GM18511 (cell line): ENCODE data around the gene TTC7B.
"Not testable (repeated sequence)": the region's sequence is repeated elsewhere in the genome, so short reads cannot be mapped to it uniquely, and the experiment has no call there.

Experiments
- ATAC-seq: cut with Tn5 transposase; IDR thresholded peaks from one replicate; pipeline ENCODE4 v1.9.1; 2021; ENCODE audit warnings: mild to moderate bottlenecking, moderate library complexity; ENCODE audit not compliant: unreplicated experiment

TTC7B gene

GRCh38 chr14:90831821-90832220 is 15.6 kb upstream of the TTC7B start:
- no peak for ATAC-seq

DNA sequence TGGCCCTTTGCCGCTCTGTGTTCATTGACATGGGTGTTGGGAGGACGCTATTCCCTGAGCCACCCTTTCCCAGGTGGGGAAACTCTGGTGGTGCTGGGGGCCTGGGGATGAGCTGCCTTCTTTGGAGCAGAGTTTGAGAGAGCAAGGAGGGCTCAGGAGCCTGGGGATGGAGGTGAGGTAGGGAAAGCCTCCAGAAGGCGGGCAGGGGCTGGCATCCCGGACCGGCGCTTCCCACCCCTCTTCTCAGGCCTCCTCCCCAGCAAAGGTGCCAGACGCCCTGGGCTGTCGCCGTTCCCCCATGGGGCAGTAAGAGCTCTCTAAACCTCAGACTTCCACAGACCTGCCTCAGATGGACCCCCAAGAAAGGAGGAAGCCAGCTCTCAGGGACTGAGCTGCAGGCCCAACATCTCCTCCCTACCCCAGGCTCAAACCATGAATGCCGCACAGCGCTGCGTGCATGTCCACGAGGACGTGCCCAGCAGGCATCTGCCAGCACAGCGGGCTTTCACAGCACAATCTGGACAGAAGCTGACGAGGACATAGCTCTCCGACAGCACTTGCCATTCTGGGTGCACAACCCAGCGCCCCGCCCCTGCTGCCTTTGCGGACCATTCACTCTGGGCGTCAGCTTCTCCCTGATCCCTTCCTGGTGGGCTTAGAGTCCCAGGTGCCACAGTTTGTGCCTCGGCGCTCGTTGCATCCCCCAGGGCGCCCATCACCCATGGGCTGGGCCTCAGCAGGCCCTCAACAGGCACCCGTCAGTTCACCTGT is 14.9 kb upstream of the TTC7B start:
- no peak for ATAC-seq

DNA sequence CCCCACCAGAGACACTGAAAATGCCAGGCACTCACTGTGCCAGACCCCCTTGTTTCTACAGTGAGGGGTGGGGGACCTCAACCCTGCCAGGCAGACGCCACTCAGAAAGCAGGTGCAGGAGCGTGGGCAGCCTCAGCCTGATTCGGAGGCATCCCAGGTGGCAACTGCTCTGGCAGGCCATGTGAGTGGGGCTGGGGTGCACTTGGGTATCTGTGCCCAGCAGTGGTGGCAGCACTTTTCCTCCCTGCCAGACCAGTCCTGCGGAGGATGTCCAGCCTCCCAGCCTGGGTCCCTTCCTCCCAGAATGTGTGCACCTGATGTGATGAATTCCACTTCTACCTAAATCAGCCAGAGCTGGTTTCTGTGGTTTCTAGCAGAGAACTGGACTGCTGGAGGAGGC is 13.4 kb upstream of the TTC7B start:
- ATAC-seq: no peak

GRCh38 chr14:90828642-90829487 is 12.6 kb upstream of the TTC7B start:
- peak; percentile 61 for ATAC-seq

DNA sequence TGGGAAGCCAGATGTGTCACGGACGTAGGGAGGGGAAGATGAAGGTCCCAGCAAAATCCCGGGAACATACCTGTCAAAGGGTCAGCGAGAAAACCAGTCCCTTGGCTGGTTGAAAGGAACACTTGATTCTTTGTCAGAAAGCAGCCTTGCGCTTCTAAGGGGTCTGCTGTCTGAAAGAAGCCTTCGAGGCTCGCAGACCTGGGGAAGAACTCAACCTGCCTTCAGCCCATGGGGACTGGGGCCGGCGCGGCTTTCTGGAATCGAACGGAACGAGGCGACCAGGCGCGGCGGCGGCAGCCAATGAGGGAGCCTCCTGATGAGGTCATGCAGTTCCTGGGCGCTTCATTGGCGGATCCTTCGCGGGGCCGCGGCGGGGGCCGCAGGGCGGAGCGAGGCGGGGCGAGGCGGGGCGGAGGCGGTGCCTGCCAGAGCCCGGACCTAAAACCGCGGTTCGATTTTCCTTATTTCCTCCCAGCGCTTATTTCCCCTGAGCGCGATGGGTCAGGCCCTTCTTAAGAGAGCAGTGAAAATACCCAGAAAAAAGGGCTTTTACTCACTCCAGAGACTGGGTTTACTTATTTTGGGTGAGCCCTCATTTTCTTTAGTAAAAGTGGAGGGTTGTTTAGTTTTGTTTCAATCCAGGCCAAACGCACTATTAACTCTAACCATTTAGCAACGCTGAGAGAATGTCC is 11.8 kb upstream of the TTC7B start:
- ATAC-seq: peak; percentile 99

- ATAC-seq: not testable (repeated sequence)
These were observed 7.3 kb upstream of the TTC7B start for GRCh38 chr14:90823542-90823941.

DNA sequence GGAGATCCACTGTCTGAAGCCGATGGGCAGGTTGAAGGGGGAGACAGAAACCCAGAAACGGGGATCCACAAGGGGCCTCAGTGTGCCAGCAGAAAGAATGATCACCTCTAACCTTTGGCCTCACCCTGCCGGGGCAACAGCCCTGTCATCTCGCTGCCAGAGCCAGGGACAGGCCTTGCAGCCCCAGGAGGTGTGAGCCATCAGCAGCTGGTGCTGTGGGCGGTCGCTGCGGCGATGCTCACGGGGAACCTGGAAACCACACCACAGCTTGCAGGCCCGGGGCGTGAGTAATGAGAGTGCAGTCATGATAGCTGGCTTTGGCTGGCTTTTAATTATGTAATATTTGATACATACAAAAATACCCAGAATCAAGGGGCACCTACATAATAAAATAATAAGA is 4.7 kb upstream of the TTC7B start:
- ATAC-seq: peak; percentile 79

DNA sequence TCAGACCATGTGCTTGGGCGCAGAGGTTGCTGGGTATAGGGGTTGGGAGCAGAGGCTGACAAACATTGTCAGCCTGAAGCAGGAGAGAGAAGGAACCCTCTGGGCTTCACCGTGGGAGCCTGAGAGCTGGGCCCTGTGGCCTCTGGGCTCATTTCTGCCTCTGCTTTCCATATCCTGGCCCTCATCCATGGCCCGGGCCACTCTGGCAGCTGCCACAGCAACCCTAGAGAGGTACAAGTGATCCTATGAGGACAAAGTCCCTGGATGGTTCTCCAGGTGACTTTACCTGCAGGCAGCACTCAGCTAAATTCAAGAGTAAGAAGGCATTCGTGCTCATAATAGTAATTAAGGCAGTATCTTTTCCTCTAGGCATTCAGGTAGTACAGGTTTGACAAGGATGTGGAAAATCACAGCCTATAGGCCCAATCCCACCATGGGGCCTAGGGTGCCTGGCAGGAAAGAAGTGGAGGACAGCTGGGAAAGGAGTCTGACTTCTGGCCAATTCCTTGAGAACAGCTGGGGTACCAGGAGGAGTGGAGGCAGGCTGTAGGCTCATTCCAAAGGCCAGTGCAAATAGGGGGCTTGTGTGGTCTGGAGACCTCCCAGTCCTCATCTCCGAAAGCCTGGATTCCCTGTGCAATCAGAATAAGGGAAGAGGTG is 3.6 kb upstream of the TTC7B start:
- no peak for ATAC-seq

DNA sequence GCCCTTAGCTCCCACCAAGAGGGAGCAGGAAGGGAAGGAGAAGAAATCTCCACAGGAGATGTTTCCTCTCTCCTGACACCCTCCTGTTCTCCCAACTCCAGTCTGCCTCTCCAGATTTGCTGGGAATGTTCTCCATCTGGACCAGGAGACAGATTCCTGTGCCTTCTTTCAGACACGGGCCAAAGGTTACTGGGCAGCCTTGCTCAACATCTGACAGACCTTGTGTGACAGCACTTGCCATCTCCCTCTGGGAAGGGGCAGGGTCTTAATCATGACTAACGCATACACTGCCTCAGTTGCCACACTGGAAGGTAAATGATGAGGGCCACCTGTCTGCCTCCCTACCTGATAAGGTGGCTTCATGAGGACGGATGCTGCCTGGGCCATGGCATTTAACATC is 2.5 kb upstream of the TTC7B start:
- ATAC-seq: no peak

DNA sequence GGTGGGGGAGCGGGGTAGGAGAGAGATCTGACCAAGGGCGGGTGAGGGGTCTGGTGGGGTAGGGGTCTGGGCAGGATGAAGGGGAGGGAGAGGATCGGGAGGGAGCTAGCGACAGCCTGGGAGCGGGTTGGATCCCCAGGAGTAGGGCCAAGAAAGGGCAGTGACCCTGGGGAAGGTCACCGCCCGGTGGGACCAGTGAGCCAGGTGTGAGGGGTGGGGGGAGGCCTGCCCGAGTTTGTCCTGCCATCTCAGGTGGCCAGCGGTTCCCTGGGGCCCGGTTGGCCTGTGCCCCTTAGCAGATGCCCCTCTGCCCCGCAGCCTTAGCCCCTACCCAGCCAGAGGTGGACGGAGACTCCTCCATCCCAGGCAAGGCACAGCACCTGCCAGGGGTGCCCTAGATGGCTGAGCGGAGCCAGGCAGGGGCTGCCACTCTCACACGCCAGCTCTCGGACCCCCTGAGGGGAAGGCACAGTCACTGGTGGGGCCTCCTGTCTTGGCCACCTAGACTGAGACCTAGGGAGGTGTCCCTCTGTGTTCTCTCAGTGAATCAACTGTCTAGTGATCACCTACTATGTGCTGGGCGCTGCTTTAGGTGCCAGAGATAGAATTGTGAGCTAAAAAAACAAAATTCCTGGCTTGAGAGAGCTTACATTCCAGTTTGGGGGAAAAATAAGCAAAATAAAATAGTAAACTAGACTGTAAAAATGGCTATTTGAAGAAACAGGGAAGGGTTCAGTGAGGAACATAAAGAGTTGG is 629 bp upstream of the TTC7B start:
- no peak for ATAC-seq

GRCh38 chr14:90815572-90815821 is 733 bp downstream of the TTC7B start:
- ATAC-seq: no peak

DNA sequence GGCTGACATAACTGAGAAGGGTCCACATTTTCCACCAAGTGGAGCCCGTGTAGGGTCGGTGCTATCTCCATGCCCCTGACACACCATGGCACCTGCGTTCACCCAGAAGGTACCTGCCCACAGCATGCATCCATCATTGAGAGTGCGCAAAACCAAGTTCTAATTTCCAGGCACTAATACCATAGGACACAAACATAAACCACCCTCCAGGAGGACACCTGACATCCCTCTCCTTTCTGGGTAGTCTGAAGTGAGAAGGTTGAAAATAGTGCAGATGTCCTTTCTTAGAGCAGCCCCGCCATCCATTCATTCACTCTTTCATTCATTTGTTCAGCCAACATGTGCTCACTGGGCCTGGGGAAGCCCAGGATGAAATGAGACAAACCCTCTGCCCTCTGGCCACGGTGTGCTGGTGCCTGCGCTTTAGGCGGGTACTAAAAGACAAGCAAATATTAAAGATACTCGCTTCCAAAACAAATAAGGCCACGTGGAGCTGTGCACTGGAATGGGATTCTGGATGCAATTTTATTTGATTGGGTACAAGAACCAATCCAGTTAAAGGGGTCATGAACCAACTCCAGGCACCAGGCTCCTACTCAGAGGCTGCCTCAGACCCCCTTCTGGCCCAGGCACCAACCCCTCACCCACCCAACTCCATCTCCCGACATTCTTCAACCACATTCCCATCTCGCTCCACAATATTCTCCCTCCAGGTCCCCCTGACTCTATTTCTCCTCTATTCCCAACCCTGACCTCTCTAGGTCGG is 1.2 kb downstream of the TTC7B start:
- ATAC-seq: no peak

DNA sequence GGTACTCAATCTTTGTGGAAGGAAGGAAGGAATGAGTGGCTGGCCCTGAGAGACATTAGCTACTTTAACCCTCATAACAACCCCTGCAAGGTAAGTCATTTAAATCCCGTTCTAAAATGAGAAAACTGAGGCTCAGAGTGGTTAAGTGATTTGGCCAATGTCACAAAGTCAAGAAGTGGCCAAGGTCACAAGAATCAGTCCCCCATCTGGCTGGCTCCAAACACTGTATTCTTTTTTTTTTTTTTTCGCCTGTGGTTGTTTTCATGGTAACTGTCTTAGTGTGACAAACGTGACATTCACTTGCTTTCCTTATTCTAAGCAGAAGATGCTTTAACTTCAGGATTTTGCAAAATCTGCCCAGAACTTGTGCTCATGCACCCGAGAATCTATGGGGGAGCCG is 2.8 kb downstream of the TTC7B start:
- ATAC-seq: no peak

- ATAC-seq: no peak
These were observed 4.1 kb downstream of the TTC7B start for GRCh38 chr14:90812109-90812508.

DNA sequence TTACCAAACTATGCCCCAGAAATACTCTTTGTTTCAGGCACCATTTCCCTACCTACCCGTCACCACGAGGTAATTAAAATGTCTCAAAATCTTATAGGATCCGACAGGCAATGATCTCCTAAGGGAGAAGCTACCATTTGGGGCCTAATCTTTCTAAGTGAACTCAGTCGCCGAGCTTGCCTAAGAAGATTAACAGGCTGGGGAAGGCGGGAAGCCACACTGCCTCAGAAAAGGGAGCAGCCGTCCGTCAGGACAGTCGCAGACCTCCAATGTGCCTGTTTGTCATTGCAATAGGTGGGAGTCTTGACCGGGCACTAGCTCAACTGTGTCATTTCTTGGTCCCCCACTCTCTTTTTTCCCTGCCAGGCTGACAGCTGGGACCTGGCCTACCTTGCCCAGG is 4.6 kb downstream of the TTC7B start:
- no peak for ATAC-seq

DNA sequence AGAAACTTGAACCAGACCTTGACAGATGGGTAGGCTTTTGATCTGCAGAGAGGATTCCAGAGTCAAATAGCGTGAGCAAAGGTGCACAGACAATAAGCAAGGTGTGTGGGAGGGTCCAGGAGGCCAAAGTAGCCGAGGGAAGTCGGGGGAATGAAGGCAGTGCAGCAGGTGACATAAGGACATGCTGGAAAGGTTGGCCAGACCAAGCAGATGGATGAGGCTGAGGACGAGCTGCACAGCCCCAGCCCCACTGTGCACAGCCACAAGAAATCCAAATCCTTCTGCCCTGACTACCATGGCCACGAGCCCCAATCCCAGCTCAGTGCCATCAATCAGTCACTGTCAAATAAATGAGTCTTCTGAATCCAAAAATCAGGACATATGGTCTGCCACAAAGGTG is 5.4 kb downstream of the TTC7B start:
- ATAC-seq: no peak

DNA sequence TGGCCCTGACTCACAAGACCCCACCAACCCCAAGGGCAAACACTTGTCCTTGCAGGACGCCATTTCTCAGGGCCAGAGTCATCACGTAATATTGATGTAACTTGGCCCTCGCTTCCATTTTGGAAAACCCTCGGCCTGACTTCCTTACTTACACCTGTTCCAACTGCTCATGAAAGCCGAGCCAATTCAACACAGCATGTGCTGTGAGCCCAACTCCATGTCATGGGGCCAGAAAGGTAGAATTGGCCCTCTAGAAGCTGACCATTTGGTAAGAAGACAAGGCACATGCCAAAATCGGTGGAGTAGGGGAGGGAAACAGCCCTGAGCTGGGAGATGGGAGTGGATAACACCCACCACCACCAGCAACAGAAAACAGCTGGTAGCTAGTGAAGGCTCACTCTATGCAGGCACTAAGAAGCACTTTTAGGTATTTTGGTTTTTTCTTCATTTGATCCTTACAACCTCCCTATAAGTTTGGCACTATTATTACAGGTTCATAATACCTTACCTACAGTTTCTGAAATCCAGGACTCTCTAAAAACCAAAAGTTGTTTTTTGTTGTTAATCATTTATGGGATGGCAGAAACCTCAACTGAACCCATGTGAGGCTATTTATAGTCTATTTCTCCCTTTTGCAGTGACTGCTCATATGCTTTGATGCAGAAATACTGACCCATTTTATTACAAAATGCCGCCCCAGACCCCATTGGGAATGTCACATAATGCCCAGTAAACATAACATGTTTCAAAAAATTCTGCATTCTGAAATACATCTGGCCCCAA is 6.5 kb downstream of the TTC7B start:
- no peak for ATAC-seq

- ATAC-seq: no peak
These were observed 7.3 kb downstream of the TTC7B start for GRCh38 chr14:90808759-90809529.
